OCI-LY3 (cell line): ENCODE measurements around the gene IRGQ.

Source experiments
- H2AFZ ChIP-seq: fragments of 200-600, 300-600 bp; shearing (Covaris generic); 2 replicates; pipeline ENCODE4 v1.6.0; 2014; ENCODE audit warnings: antibody characterized with exemption, low read depth, low read length
- H3K27ac ChIP-seq: fragments of 200-600, 300-600 bp; sonication (generic); 2 replicates; pipeline ENCODE4 v1.5.1; 2014; ENCODE audit warnings: mild to moderate bottlenecking, low read length, moderate library complexity, mixed read lengths
- H3K27me3 ChIP-seq: fragments of 200-600, 300-600 bp; sonication (generic); 2 replicates; pipeline ENCODE4 v1.6.1; 2014; ENCODE audit warnings: low read depth, low read length, mixed read lengths
- H3K36me3 ChIP-seq: fragments of 200-600, 300-600 bp; sonication (generic); replicated peaks from 2 replicates; pipeline ENCODE3; 2014; ENCODE audit warnings: low read depth, low read length, mixed read lengths
- H3K4me1 ChIP-seq: fragments of 300-600, 200-600 bp; sonication (generic); 2 replicates; pipeline ENCODE4 v1.6.1; 2014; ENCODE audit warnings: low read length, mixed read lengths
- H3K4me2 ChIP-seq: fragments of 200-600, 300-600 bp; sonication (generic); 2 replicates; pipeline ENCODE4 v1.6.1; 2014; ENCODE audit warnings: low read length, mixed read lengths
- H3K4me3 ChIP-seq: fragments of 300-600, 200-600 bp; sonication (generic); 2 replicates; pipeline ENCODE4 v1.5.1; 2014; ENCODE audit warnings: antibody characterized with exemption, mild to moderate bottlenecking, low read length, moderate library complexity
- H3K79me2 ChIP-seq: fragments of 300-600, 200-600 bp; shearing (Covaris generic); 2 replicates; pipeline ENCODE4 v1.6.1; 2014; ENCODE audit warnings: mild to moderate bottlenecking, low read length, mixed read lengths
- H3K9ac ChIP-seq: fragments of 300-600, 200-600 bp; shearing (Covaris generic); 2 replicates; pipeline ENCODE4 v1.6.0; 2014; ENCODE audit warnings: mild to moderate bottlenecking, low read length, moderate library complexity
- H3K9me3 ChIP-seq: fragments of 200-600, 300-600 bp; shearing (Covaris generic); 2 replicates; pipeline ENCODE4 v1.6.1; 2014; ENCODE audit warnings: low read length, mixed read lengths; ENCODE audit not compliant: insufficient read depth
- H4K20me1 ChIP-seq: fragments of 200-600, 300-600 bp; sonication (generic); 2 replicates; pipeline ENCODE4 v1.6.1; 2016; ENCODE audit warnings: low read length, mixed read lengths; ENCODE audit not compliant: insufficient read depth
- EZH2phosphoT487 ChIP-seq: fragments of 200-600 bp; shearing (Covaris generic); IDR thresholded peaks from 2 replicates; pipeline ENCODE4 v1.6.1; 2018; ENCODE audit warnings: antibody characterized with exemption, mixed run types, low read depth
- TF ChIP-seq, protein P1 (sequence below): fragments of 200-600, 300-600 bp; sonication (generic); IDR thresholded peaks from 2 replicates; pipeline ENCODE4 v1.5.1; 2014; ENCODE audit warnings: antibody characterized with exemption, low read length, low read depth

Gene IRGQ

DNA sequence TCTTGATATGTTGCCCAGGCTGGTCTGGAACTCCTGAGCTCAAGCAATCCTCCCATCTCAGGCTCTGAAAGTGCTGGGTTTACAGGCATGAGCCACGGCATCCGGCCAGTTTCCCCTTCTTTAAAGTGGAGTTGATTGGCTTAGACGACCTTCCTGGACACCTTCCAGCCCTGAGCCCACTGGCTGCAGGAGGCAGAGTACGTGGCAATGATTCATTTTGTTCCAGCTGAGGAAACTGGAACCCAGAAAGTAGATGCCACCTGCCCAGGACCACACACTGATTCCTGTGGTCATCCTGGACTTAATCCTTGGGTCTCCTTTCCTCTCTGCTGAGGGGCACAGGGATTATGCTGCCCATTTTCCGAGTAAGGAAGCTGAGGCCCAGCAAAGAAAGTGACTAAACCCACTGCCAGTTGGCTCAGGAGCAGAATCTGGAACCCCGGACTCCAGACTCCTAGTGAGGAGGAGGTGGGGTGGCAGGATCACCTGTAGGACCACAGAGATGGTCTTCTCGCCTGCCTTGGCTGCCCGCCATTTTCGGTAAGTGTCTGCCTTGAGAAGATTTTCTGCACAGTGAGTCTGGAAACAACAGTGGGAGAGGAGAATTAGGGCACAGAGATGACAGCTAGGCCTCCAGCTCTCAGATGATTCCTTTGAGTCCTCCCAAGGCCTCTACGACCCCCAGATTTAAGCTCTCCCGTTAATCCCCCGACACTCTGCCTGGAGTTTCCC lies 21.3 kb downstream of the IRGQ start:
- H3K79me2 ChIP-seq = peaks cover 12% of the 10 kb centered on the region
- H3K4me1 ChIP-seq = peaks cover 9% of the 10 kb centered on the region
- TF ChIP-seq EZH2phosphoT487 = no peak
- TF ChIP-seq, protein P1, sequence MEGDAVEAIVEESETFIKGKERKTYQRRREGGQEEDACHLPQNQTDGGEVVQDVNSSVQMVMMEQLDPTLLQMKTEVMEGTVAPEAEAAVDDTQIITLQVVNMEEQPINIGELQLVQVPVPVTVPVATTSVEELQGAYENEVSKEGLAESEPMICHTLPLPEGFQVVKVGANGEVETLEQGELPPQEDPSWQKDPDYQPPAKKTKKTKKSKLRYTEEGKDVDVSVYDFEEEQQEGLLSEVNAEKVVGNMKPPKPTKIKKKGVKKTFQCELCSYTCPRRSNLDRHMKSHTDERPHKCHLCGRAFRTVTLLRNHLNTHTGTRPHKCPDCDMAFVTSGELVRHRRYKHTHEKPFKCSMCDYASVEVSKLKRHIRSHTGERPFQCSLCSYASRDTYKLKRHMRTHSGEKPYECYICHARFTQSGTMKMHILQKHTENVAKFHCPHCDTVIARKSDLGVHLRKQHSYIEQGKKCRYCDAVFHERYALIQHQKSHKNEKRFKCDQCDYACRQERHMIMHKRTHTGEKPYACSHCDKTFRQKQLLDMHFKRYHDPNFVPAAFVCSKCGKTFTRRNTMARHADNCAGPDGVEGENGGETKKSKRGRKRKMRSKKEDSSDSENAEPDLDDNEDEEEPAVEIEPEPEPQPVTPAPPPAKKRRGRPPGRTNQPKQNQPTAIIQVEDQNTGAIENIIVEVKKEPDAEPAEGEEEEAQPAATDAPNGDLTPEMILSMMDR = no peak
- no peaks in the 10 kb centered on the region; the same call in 1 of the 2 replicates for H3K27me3 ChIP-seq
- H3K9ac ChIP-seq = peak overlapping the region; percentile 100
- H3K27ac ChIP-seq = peak overlapping the region; percentile 51
- no peak overlapping the region for H2AFZ ChIP-seq
- no peaks in the 10 kb centered on the region for H4K20me1 ChIP-seq
- no peaks in the 10 kb centered on the region for H3K9me3 ChIP-seq
- H3K36me3 ChIP-seq = no peaks in the 10 kb centered on the region
- H3K4me3 ChIP-seq = peak overlapping the region; percentile 99
- peak overlapping the region; percentile 94 for H3K4me2 ChIP-seq

DNA sequence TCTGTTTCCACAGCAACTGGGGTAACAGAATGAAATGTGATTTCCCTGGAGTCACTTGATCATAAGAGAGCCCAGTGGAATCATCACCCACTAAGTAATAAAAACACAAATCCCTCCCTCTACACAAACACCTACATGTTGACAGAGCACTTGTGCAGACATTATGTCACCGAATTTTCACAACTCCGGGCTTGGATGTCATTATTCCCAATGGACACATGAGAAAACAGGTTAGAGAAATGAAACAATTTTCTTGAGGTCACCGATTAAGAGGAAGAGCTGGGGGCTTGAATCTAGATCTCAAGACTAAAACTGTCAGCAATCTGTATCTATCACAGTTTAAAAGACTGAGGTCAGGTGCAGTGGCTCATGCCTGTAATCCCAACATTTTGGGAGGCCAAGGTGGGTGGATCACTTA lies 23.8 kb downstream of the IRGQ start:
- H4K20me1 ChIP-seq = no peaks in the 10 kb centered on the region
- H3K4me2 ChIP-seq = no peak overlapping the region
- no peak overlapping the region for H3K9ac ChIP-seq
- H3K4me1 ChIP-seq = peaks cover 9% of the 10 kb centered on the region
- no peaks in the 10 kb centered on the region for H3K9me3 ChIP-seq
- no peak overlapping the region for H2AFZ ChIP-seq
- no peaks in the 10 kb centered on the region for H3K27me3 ChIP-seq
- peaks cover 12% of the 10 kb centered on the region for H3K79me2 ChIP-seq
- H3K27ac ChIP-seq = no peak overlapping the region
- H3K4me3 ChIP-seq = no peak overlapping the region
- no peaks in the 10 kb centered on the region for H3K36me3 ChIP-seq
- TF ChIP-seq EZH2phosphoT487 = no peak
- TF ChIP-seq, protein P1 = no peak

DNA sequence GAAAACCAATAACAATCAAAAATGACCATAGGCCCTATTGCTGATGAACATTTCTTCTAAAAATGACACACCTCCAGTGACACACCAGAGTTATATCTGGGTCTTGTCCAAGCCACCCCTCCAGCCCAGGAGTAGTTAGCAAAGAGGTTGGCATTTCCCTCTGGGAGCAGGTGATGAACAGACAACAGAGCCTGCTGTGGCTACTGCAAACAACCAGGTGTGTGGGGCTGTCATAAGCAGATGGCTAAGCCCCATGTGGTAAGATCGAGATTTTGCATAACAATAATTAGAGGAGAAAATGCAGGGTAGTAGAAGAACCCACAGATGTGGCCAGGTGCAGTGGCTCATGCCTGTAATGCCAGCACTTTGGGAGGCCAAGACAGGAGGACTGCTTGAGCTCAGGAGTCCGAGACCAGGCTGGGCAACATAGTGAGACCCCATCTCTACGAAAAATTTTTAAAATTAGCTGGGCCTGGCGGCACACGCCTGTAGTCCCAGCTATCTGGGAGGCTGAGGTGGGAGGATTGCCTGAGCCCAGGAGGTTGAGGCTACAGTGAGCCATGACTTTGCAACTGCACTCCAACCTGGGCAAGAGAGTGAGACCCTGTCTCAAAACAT lies 25.7 kb downstream of the IRGQ start:
- no peaks in the 10 kb centered on the region for H4K20me1 ChIP-seq
- H3K79me2 ChIP-seq = peaks cover 12% of the 10 kb centered on the region
- no peak overlapping the region for H2AFZ ChIP-seq
- no peak overlapping the region for H3K9ac ChIP-seq
- no peak overlapping the region for H3K4me3 ChIP-seq
- H3K4me1 ChIP-seq = peaks cover 4% of the 10 kb centered on the region
- no peak for TF ChIP-seq EZH2phosphoT487
- TF ChIP-seq, protein P1 = no peak
- no peaks in the 10 kb centered on the region for H3K36me3 ChIP-seq
- no peak overlapping the region for H3K27ac ChIP-seq
- H3K9me3 ChIP-seq = no peaks in the 10 kb centered on the region
- H3K4me2 ChIP-seq = no peak overlapping the region
- no peaks in the 10 kb centered on the region for H3K27me3 ChIP-seq

DNA sequence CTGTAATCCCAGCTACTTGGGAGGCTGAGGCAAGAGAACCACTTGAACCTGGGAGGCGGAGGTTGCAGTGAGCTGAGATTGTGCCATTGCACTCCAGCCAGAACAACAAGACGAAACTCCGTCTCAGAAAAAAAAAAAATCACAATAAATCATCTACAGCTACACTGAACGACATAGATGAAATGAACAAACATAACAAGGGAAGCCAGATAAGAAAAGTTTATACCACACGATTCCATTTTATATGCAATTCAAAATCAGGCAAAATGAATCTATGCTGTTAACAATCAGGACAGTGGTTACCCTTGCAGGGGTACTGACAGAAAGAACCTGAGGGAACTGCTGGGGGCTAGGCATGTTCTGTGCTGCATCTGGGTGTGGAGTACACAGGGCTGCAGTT lies 26.3 kb downstream of the IRGQ start:
- TF ChIP-seq EZH2phosphoT487 = no peak
- TF ChIP-seq, protein P1 = no peak
- no peak overlapping the region for H3K9ac ChIP-seq
- H3K4me3 ChIP-seq = no peak overlapping the region
- H3K27ac ChIP-seq = no peak overlapping the region
- H3K4me2 ChIP-seq = no peak overlapping the region
- H4K20me1 ChIP-seq = no peaks in the 10 kb centered on the region
- H3K9me3 ChIP-seq = no peaks in the 10 kb centered on the region
- no peak overlapping the region for H2AFZ ChIP-seq
- H3K36me3 ChIP-seq = no peaks in the 10 kb centered on the region
- H3K4me1 ChIP-seq = peaks cover 3% of the 10 kb centered on the region
- no peaks in the 10 kb centered on the region for H3K27me3 ChIP-seq
- H3K79me2 ChIP-seq = peaks cover 6% of the 10 kb centered on the region
